ENCODE results near the gene NR2C2AP. TPM values are rescaled to one million over a fixed set of nuclear protein-coding genes. Genes with fewer than 3 reads are reported as not detected.
A peak's percentile ranks its signal among the peaks of the same experiment; 100 is the strongest.

The NR2C2AP gene
- polyA plus RNA-seq, 1 experiment, result 3.8 TPM

DNA sequence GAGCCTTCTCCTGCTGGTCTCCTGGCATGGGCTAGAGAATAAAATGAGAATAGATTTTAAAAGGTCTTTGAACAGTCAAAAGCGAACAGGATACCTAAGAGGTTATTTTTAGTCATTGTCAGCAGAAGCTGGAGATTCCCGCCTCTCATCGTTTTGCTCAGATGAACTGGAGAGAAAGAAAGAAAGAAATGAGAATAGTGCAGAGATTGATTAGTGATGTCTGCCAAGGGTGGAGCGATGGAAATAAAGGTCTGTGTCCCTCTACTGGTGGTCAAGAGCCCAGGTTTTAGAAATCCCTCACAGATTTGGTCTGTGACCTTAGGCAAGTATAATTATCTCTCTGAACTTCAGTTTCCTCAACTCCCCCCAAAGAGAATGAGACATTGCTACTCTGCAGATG, 13.9 kb upstream of the NR2C2AP start:
- TF ChIP-seq, protein P1, sequence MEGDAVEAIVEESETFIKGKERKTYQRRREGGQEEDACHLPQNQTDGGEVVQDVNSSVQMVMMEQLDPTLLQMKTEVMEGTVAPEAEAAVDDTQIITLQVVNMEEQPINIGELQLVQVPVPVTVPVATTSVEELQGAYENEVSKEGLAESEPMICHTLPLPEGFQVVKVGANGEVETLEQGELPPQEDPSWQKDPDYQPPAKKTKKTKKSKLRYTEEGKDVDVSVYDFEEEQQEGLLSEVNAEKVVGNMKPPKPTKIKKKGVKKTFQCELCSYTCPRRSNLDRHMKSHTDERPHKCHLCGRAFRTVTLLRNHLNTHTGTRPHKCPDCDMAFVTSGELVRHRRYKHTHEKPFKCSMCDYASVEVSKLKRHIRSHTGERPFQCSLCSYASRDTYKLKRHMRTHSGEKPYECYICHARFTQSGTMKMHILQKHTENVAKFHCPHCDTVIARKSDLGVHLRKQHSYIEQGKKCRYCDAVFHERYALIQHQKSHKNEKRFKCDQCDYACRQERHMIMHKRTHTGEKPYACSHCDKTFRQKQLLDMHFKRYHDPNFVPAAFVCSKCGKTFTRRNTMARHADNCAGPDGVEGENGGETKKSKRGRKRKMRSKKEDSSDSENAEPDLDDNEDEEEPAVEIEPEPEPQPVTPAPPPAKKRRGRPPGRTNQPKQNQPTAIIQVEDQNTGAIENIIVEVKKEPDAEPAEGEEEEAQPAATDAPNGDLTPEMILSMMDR (IDR thresholded peaks at IDR 0.05; ENCODE audit: low read depth, low read length), result no peak
- Histone ChIP-seq H3K4me3 (ENCODE audit: low read depth, low read length) (no peak overlapping the region), H3K27ac (ENCODE audit: low read depth, low read length) (no peak overlapping the region), H3K9me3 (ENCODE audit: control insufficient read depth, insufficient read depth, low read length) (no peaks in the 10 kb centered on the region), H3K27me3 (ENCODE audit: control insufficient read depth, insufficient read depth, low read length) (peaks cover 23% of the 10 kb centered on the region)
- POLR2A ChIA-PET, result no interaction called here
- no peak for DNase-seq (ENCODE audit: low read depth, low spot score)
- CTCF ChIA-PET, result no interaction called here

DNA sequence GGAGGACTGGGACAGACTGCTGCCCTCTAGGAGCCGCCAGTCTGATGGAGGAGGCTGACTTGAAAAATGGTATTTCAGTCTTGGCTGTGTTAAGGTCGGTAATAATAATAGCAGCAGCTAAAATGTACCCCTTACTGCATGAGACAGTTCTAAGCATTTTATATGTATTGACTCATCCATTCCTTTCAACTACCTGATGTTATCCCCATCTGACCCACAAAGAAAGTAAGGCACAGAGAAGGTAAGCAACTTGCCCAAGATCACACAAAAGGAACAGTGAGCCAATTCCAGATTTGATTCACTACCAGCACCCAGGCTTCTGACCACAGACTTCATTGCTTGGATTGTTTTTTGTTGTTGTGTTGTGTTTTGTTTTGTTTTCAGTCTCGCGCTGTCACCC, 12.6 kb upstream of the NR2C2AP start:
- no peak for DNase-seq (ENCODE audit: low read depth, low spot score)
- CTCF ChIA-PET, result no interaction called here
- peaks cover 27% of the 10 kb centered on the region for H3K27me3 ChIP-seq (ENCODE audit: control insufficient read depth, insufficient read depth, low read length)
- H3K27ac ChIP-seq (ENCODE audit: low read depth, low read length), result no peak overlapping the region
- no peak overlapping the region for H3K4me3 ChIP-seq (ENCODE audit: low read depth, low read length)
- POLR2A ChIA-PET, result no interaction called here
- TF ChIP-seq, protein P1 (IDR thresholded peaks at IDR 0.05; ENCODE audit: low read depth, low read length), result no peak
- no peaks in the 10 kb centered on the region for H3K9me3 ChIP-seq (ENCODE audit: control insufficient read depth, insufficient read depth, low read length)

DNA sequence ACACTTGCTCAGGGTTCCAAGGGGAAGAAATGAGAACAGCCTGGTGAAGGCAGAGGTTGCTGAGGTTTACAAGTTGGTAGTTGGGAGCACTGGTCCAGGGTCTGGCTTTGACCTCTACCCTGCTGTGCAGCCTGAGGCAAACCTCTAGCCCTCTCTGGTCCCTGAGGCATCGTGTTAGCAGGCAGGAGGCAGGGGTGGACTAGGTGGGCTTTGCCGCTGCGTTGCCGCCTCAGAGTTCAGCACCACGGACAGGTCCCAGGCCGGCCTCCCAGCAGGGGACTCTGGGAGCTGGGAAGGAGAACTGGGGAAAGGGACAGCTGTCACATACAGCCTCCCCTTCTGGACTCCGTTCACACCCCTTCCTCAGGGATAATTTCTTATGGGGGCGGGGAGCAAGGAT, 11.7 kb upstream of the NR2C2AP start:
- peaks cover 27% of the 10 kb centered on the region for H3K27me3 ChIP-seq (ENCODE audit: control insufficient read depth, insufficient read depth, low read length)
- ChIA-PET CTCF (interaction anchor here (1.5 kb wide), 1 partner anchor 10 kb away, joined by 3 read pairs; no protein-coding TSS in a partner anchor), POLR2A (interaction anchor here (0.9 kb wide), 1 partner anchor 12 kb away, joined by 3 read pairs; the partner anchor contains the start of gene NR2C2AP)
- no peak overlapping the region for H3K27ac ChIP-seq (ENCODE audit: low read depth, low read length)
- no peak overlapping the region for H3K4me3 ChIP-seq (ENCODE audit: low read depth, low read length)
- no peaks in the 10 kb centered on the region for H3K9me3 ChIP-seq (ENCODE audit: control insufficient read depth, insufficient read depth, low read length)
- peak; percentile 21 for DNase-seq (ENCODE audit: low read depth, low spot score)
- TF ChIP-seq, protein P1 (IDR thresholded peaks at IDR 0.05; ENCODE audit: low read depth, low read length), result no peak

GRCh38 chr19:19214159-19214490, 10.9 kb upstream of the NR2C2AP start:
- H3K4me3 ChIP-seq (ENCODE audit: low read depth, low read length), result no peak overlapping the region
- DNase-seq (ENCODE audit: low read depth, low spot score), result no peak
- ChIA-PET POLR2A (no interaction called here), CTCF (interaction anchor here (1.5 kb wide), 1 partner anchor 11 kb away, joined by 3 read pairs; no protein-coding TSS in a partner anchor)
- H3K9me3 ChIP-seq (ENCODE audit: control insufficient read depth, insufficient read depth, low read length), result no peaks in the 10 kb centered on the region
- peaks cover 27% of the 10 kb centered on the region for H3K27me3 ChIP-seq (ENCODE audit: control insufficient read depth, insufficient read depth, low read length)
- TF ChIP-seq, protein P1 (IDR thresholded peaks at IDR 0.05; ENCODE audit: low read depth, low read length), result no peak
- no peak overlapping the region for H3K27ac ChIP-seq (ENCODE audit: low read depth, low read length)

- ChIA-PET POLR2A (no interaction called here), CTCF (no interaction called here)
Observed at GRCh38 chr19:19213426-19214158, 10.4 kb upstream of the NR2C2AP start.

More at GRCh38 chr19:19213426-19214158, 10.4 kb upstream of the NR2C2AP start:
- Histone ChIP-seq H3K27ac (ENCODE audit: low read depth, low read length) (no peak overlapping the region), H3K4me3 (ENCODE audit: low read depth, low read length) (no peak overlapping the region), H3K27me3 (ENCODE audit: control insufficient read depth, insufficient read depth, low read length) (peaks cover 27% of the 10 kb centered on the region), H3K9me3 (ENCODE audit: control insufficient read depth, insufficient read depth, low read length) (no peaks in the 10 kb centered on the region)
- DNase-seq (ENCODE audit: low read depth, low spot score), result no peak
- TF ChIP-seq, protein P1 (IDR thresholded peaks at IDR 0.05; ENCODE audit: low read depth, low read length), result no peak

All from AG04450 (cell line).